Tibial nerve (tissue), 4 donors: ENCODE results near the gene PTPRG. TPM values are rescaled to one million over a fixed set of nuclear protein-coding genes. Genes with fewer than 3 reads are reported as not detected.

Source experiments
- DNase-seq, 2 donors: peaks; one replicate each; pipeline ENCODE4 v3.0.0-alpha.2; 2019; ENCODE audit warnings: low spot score in 2 of 2
- H3K27ac ChIP-seq, 4 donors: fragments of 200-600 bp; sonication (generic) in 3 of 4; one replicate each; pipeline ENCODE4 v1.5.1; 2017 to 2019; ENCODE audit warnings: mild to moderate bottlenecking in 1 of 4
- H3K27me3 ChIP-seq, 2 donors: fragments of 200-600 bp; sonication (generic) in 1 of 2; one replicate each; pipeline versions ENCODE4 v1.5.1 to v1.6.0; 2017 to 2019
- H3K36me3 ChIP-seq, 3 donors: fragments of 200-600 bp; sonication (generic); one replicate each; pipeline ENCODE4 v1.5.1; 2018 to 2019
- H3K4me1 ChIP-seq, 4 donors: fragments of 200-600 bp; sonication (generic) in 3 of 4; one replicate each; pipeline ENCODE4 v1.5.1; 2017 to 2019
- H3K4me3 ChIP-seq, 4 donors: fragments of 200-600 bp; sonication (generic) in 3 of 4; one replicate each; pipeline ENCODE4 v1.5.1; 2017 to 2019; ENCODE audit warnings: mild to moderate bottlenecking in 1 of 4, moderate library complexity in 1 of 4
- H3K9me3 ChIP-seq, 4 donors: fragments of 200-600 bp; sonication (generic) in 3 of 4; one replicate each; pipeline ENCODE4 v1.5.1; 2017 to 2019
- CTCF ChIP-seq, 5 experiments: fragments of 200-600 bp in 3 of 5; fragments of 450-650 bp in 2 of 5; sonication (generic) in 3 of 5; IDR thresholded peaks; one replicate each; pipeline ENCODE4 v1.5.1; 2016 to 2019; ENCODE audit warnings: antibody characterized with exemption in 5 of 5, mild to moderate bottlenecking in 3 of 5, moderate library complexity in 2 of 5
- EP300 ChIP-seq, 2 donors: sonication (generic); formaldehyde crosslinking; IDR thresholded peaks; one replicate each; pipeline ENCODE4 v1.6.1; 2017; ENCODE audit warnings: antibody characterized with exemption in 2 of 2, mild to moderate bottlenecking in 1 of 2
- POLR2A ChIP-seq, 2 donors: fragments of 450-650 bp; IDR thresholded peaks; one replicate each; pipeline ENCODE4 v1.6.1; 2017; ENCODE audit warnings: antibody characterized with exemption in 2 of 2, mild to moderate bottlenecking in 2 of 2, moderate library complexity in 2 of 2
- WGBS, 2 donors: methylation state at CpG; one replicate each; pipeline ENCODE4 v1.1.5; 2018; 5-methylcytosine and 5-hydroxymethylcytosine counted together
- total RNA-seq, 4 donors: library from RNA; depleted of rRNA; stranded (reverse); fragments of >200 nt; gene quantifications; one replicate each; pipeline ENCODE4 v1.1.0, GENCODE V29; 2016

Gene PTPRG
- total RNA-seq, 4 donors from 2014 or later = 112 to 174 (median 121) TPM

GRCh38 chr3:61821823-61822251 is 260.5 kb downstream of the PTPRG start:
- H3K36me3 ChIP-seq = no peaks in the 10 kb centered on the region
- peak overlapping the region in 2 of 4 donors; percentile 27 to 61 for H3K27ac ChIP-seq
- TF ChIP-seq POLR2A (IDR thresholded peaks at IDR 0.05) (no peak), EP300 (IDR thresholded peaks at IDR 0.05) (peak in 1 of 2 donors; percentile 18)
- no peak for DNase-seq
- H3K4me1 ChIP-seq = peaks cover 0 to 17% (median 0%) of the 10 kb centered on the region in 4 donors
- H3K27me3 ChIP-seq = no peaks in the 10 kb centered on the region
- WGBS, 2 donors = 56 to 67% methylated on average over 1 of the region's 1 CpG
- no peaks in the 10 kb centered on the region for H3K9me3 ChIP-seq
- no peak overlapping the region for H3K4me3 ChIP-seq

- Histone ChIP-seq H3K4me1 (peaks cover 0 to 17% (median 0%) of the 10 kb centered on the region in 4 donors), H3K36me3 (no peaks in the 10 kb centered on the region), H3K9me3 (no peaks in the 10 kb centered on the region), H3K4me3 (no peak overlapping the region), H3K27ac (peak overlapping the region in 2 of 4 donors; percentile 27 to 61), H3K27me3 (no peaks in the 10 kb centered on the region)
- no peak for DNase-seq
- TF ChIP-seq CTCF (IDR thresholded peaks at IDR 0.05) (no peak), POLR2A (IDR thresholded peaks at IDR 0.05) (no peak), EP300 (IDR thresholded peaks at IDR 0.05) (no peak)
- WGBS, 2 donors = 81 to 83% methylated on average over 2 of the region's 2 CpGs
These were observed 261.2 kb downstream of the PTPRG start for GRCh38 chr3:61822588-61822987.

DNA sequence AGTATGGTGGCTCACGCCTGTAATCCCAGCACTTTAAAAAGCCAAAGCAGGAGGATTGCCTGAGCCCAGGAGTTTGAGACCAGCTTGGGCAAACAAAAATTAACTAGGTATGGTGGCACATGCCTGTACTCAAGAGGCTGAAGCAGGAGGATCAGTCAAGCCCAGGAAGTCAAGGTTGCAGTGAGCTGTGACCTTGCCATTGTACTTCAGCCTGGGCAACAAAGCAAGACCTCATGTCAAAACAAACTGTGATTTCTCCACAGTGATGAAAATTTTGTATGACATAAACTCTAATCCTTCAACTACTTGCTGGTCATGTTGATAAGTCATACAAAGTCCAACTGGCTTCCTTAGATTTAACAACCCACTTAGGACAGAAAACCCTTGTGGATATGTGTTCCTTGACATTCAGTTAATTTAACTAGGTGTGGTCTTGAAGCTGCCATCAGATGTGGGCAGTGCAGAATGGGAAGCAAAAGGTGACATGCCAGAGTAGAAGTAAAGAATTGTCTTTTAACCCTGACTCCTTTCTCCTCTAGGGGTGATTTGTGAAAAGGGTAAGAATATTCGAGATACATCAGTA is 263.3 kb downstream of the PTPRG start:
- H3K36me3 ChIP-seq = no peaks in the 10 kb centered on the region
- no peaks in the 10 kb centered on the region for H3K9me3 ChIP-seq
- TF ChIP-seq POLR2A (IDR thresholded peaks at IDR 0.05) (no peak), CTCF (IDR thresholded peaks at IDR 0.05) (no peak), EP300 (IDR thresholded peaks at IDR 0.05) (no peak)
- H3K4me3 ChIP-seq = no peak overlapping the region
- no peak for DNase-seq
- H3K27ac ChIP-seq = no peak overlapping the region
- H3K4me1 ChIP-seq = peaks cover 0 to 31% (median 0%) of the 10 kb centered on the region in 4 donors
- WGBS, 2 donors = 88 to 92% methylated on average over 2 of the region's 2 CpGs
- no peaks in the 10 kb centered on the region for H3K27me3 ChIP-seq

GRCh38 chr3:61826161-61826560 is 264.8 kb downstream of the PTPRG start:
- no peak overlapping the region for H3K27ac ChIP-seq

GRCh38 chr3:61828184-61828874 is 267.0 kb downstream of the PTPRG start:
- Histone ChIP-seq H3K36me3 (no peaks in the 10 kb centered on the region), H3K4me3 (no peak overlapping the region), H3K27me3 (no peaks in the 10 kb centered on the region), H3K27ac (no peak overlapping the region), H3K9me3 (no peaks in the 10 kb centered on the region), H3K4me1 (peaks cover 0 to 14% (median 0%) of the 10 kb centered on the region in 4 donors)
- TF ChIP-seq CTCF (IDR thresholded peaks at IDR 0.05) = no peak
- TF ChIP-seq POLR2A (IDR thresholded peaks at IDR 0.05) = no peak
- no peak for TF ChIP-seq EP300 (IDR thresholded peaks at IDR 0.05)
- 85 to 87% methylated on average over 7 of the region's 7 CpGs for WGBS, 2 donors
- no peak for DNase-seq

More at GRCh38 chr3:61826161-61826560, 264.8 kb downstream of the PTPRG start:
- TF ChIP-seq POLR2A (IDR thresholded peaks at IDR 0.05) (no peak), CTCF (IDR thresholded peaks at IDR 0.05) (no peak), EP300 (IDR thresholded peaks at IDR 0.05) (no peak)
- Histone ChIP-seq H3K4me3 (no peak overlapping the region), H3K9me3 (no peaks in the 10 kb centered on the region), H3K27me3 (no peaks in the 10 kb centered on the region), H3K4me1 (peaks cover 0 to 31% (median 0%) of the 10 kb centered on the region in 4 donors), H3K36me3 (no peaks in the 10 kb centered on the region)
- WGBS, 2 donors = 81 to 91% methylated on average over 5 of the region's 5 CpGs
- DNase-seq = no peak
